GM11168 (cell line): ENCODE measurements around the gene POU2F1.

ENCODE experiments used
- in situ Hi-C: fragments of 300-500 bp; cut with MboI; formaldehyde crosslinking; loops from one replicate; pipeline ENCODE4 v1.12.0; 2022; ENCODE audit warnings: low sequenced_read_pairs; ENCODE audit not compliant: unreplicated experiment

POU2F1 gene

GRCh38 chr1:167432780-167433179, 212.1 kb downstream of the POU2F1 start:
- in situ Hi-C loops: loop anchor here (10.0 to 25.0 kb wide), 3 partner anchors 102 to 520 kb away; no protein-coding TSS in a partner anchor

- in situ Hi-C loops: loop anchor here (10.0 to 25.0 kb wide), 3 partner anchors 101 to 522 kb away; no protein-coding TSS in a partner anchor
Measured at GRCh38 chr1:167433884-167434283, 213.2 kb downstream of the POU2F1 start.

DNA sequence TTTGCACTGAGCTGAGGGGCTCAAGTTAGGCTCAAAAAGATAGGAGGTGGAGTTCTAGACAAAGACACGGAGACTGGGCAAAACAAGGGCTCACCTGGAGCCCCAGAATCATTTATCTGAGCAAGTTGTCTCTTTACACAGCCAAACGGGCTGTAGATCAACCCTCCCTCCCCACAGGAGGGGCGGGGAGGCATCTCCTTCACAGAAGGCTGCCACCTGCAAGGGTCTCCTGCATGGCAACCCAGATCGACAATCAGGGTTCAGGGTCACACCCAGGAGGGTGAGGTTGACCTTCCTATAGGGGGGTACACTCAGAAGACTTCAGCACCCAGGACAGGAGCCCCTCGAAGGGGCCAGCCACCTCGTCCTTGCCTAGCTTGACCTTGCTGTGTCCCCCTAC, 213.6 kb downstream of the POU2F1 start:
- in situ Hi-C loops: loop anchor here (10.0 to 25.0 kb wide), 3 partner anchors 100 to 522 kb away; no protein-coding TSS in a partner anchor

DNA sequence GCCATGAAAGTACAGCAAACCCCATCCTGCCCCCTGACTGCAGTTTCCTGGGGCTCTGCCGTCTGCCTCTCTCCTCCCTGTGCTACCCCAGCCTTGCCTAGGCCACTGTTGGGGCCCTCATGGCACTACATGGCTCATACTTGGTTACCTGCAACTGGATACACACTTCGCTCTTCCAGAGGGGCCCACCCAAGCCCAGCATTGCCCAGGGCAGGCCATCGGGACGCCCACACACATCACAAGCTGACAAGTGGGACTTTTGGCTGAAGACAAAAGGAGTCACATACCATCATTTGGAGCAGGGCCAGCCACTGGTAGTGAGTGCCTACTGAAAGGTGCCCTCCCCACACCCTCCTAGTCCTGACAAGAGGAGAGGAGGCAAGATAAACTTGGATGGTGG, 214.8 kb downstream of the POU2F1 start:
- in situ Hi-C loops: loop anchor here (10.0 to 25.0 kb wide), 3 partner anchors 99 to 523 kb away; no protein-coding TSS in a partner anchor

- in situ Hi-C loops: loop anchor here (10.0 to 25.0 kb wide), 3 partner anchors 96 to 526 kb away; no protein-coding TSS in a partner anchor
Measured at GRCh38 chr1:167438171-167439138, 217.8 kb downstream of the POU2F1 start.

GRCh38 chr1:167439301-167439988, 218.8 kb downstream of the POU2F1 start:
- in situ Hi-C loops: loop anchor here (10.0 to 25.0 kb wide), 3 partner anchors 95 to 527 kb away; no protein-coding TSS in a partner anchor

DNA sequence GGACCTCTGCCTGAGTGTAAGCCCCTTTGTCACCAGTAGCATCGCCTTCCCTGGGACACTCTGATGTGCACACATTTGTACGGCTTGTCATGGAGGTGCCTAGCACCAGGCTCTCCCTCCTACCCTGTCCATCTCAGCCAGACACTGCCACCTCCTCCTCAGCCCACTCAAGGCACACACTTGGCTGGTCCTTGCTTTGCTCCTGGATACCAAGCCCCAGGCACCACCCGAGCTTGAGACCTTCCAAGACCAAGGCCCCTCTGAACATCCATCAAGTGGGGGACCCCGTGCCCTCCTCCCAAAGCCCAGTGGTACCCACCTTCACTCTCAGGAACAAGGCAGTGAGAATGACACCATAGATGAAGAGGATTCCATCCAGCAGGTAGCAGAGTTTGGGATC, 219.7 kb downstream of the POU2F1 start:
- in situ Hi-C loops: loop anchor here (5.0 to 25.0 kb wide), 2 partner anchors 373 to 528 kb away; no protein-coding TSS in a partner anchor

- in situ Hi-C loops: loop anchor here (5.0 to 25.0 kb wide), 2 partner anchors 373 to 528 kb away; no protein-coding TSS in a partner anchor
Measured at GRCh38 chr1:167440776-167441175, 220.1 kb downstream of the POU2F1 start.

- in situ Hi-C loops: loop anchor here (5.0 to 25.0 kb wide), 2 partner anchors 374 to 529 kb away; no protein-coding TSS in a partner anchor
Measured at GRCh38 chr1:167441222-167441621, 220.5 kb downstream of the POU2F1 start.

- in situ Hi-C loops: loop anchor here (5.0 to 25.0 kb wide), 2 partner anchors 375 to 530 kb away; no protein-coding TSS in a partner anchor
Measured at GRCh38 chr1:167442142-167442848, 221.6 kb downstream of the POU2F1 start.

DNA sequence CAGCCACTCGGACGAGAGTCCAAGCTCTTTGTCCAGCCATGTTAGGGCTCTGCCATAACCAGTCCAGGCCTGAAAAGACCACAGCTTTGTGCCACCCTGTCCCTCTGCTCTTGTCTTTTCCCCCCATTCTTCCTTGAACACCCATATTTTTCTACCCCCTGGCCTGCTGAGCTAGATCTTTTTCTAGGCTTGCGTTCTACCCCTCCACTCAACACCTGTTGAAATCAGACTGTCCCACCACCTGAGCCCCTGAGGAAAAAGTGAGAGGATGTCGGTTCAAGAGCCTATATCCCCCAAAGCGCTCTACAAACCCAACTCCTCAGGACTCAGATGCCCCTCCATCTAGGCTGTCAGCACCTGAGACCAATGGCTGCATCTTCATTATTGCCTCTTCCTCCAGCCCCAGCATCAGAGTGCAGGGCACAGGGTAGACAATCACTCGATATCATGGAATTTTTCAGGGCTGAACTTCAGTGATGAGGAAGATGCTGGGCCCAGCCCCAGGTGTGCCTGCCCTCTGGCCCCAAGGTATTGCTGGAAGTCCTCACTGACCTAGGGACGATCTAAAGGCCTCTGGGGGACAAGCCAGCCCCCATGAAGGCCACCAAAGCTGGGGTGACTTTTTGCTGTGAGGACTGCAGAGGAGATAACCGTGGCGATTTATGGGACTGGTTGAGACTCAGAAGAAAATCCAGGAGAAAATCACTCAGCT, 222.3 kb downstream of the POU2F1 start:
- in situ Hi-C loops: loop anchor here (5.0 to 25.0 kb wide), 2 partner anchors 376 to 531 kb away; no protein-coding TSS in a partner anchor

DNA sequence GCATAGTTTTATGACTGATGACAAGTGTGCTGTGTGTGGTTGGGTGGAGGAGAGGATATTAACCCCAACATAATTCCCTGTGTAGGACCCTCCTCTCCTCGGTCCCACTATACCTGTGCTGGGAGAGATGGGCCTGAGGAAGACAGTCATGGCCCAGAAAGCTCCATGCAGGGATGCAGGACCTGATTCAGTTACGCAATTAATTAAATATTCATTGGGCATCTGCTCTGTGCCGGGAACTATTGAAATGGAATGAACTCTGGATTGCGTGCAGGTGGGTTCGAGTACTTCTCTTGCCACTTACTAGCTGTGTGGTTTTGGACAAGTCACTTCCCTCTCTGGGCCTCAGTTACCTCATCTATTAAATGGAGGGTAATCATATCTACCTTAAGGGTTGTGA, 223.1 kb downstream of the POU2F1 start:
- in situ Hi-C loops: loop anchor here (5.0 to 25.0 kb wide), 2 partner anchors 376 to 531 kb away; no protein-coding TSS in a partner anchor

- in situ Hi-C loops: loop anchor here (25.0 kb wide), 1 partner anchor 535 kb away; no protein-coding TSS in a partner anchor
Measured at GRCh38 chr1:167446966-167447365, 226.3 kb downstream of the POU2F1 start.

GRCh38 chr1:167447521-167448136, 226.9 kb downstream of the POU2F1 start:
- in situ Hi-C loops: loop anchor here (25.0 kb wide), 1 partner anchor 535 kb away; no protein-coding TSS in a partner anchor

GRCh38 chr1:167450843-167451242, 230.2 kb downstream of the POU2F1 start:
- in situ Hi-C loops: no loop called here

GRCh38 chr1:167452483-167452882, 231.8 kb downstream of the POU2F1 start:
- in situ Hi-C loops: no loop called here

DNA sequence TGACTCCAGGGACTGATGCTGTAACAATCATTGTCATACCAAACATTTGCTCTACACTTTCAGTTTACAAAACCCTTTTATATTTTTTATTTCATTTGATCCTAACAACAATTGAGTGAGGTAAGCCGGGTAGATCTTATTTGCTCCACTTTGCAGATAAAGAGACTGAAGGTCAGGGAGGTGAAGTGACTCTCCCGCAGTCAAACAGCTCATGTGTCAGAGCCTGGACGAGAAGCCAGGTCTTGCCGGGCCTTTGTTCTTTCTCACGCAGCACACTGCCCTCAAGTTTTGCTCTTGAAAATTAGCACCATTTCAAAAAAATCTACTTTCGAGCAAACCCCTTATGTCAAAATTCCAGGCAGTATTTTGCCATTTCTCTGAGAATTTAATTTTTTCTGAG, 232.4 kb downstream of the POU2F1 start:
- in situ Hi-C loops: no loop called here

DNA sequence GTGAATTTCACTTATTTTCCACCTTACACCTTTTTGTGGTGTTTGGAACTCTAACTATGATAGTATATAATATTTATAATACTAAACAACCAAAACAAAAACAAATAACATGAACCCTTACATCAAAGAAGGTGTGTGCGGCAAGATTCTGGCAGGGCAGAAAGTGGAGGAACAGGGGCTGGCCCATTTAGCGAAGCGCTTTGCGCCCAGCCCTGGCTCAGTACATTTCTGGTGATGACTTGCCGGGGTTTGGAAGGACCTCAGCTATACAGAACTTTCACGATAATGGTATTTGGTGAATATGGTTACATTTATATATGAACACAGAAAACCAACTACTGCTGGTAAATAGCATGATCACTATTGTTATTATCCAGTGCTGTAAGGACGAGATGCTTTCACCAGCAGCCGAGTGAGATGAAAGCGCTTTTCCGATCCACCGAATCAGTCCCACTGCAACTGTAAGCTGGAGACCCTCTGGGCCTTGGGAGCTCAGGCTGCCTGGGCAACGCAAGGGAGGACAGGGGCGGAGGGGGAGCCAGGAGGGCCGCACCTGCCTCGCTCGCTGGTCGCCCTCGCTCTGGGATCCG, 233.7 kb downstream of the POU2F1 start:
- in situ Hi-C loops: no loop called here
